B cell (primary cell): Measurements from ENCODE around the gene USP14. TPM values are rescaled to one million over a fixed set of nuclear protein-coding genes. Genes with fewer than 3 reads are reported as not detected.

Source experiments
- ATAC-seq: fragments of 200-7000 bp; cut with Tn5 transposase; one replicate; pipeline ENCODE4 v1.10.0; 2021; ENCODE audit warnings: low read depth, mild to moderate bottlenecking, moderate number of reproducible peaks, moderate library complexity
- CTCF ChIA-PET: fragments of 350-600 bp; sonication (Branson Sonifier 250); formaldehyde crosslinking; loops from one replicate; lab custom pipeline; 2021; ENCODE audit warnings: antibody characterized with exemption, inconsistent platforms; lab: Charles Lee
- POLR2A ChIA-PET: fragments of 350-600 bp; sonication (Branson Sonifier 250); formaldehyde crosslinking; loops from one replicate; lab custom pipeline; 2021; ENCODE audit warnings: antibody characterized with exemption; lab: Charles Lee
- DNase-seq: peaks from one replicate; pipeline ENCODE4 v3.0.0; 2013
- H2AFZ ChIP-seq: 2 replicates; pipeline ENCODE4 v1.6.1; 2012; ENCODE audit warnings: mild to moderate bottlenecking, low read depth, low read length; ENCODE audit not compliant: insufficient read depth, poor library complexity, severe bottlenecking
- H3K27ac ChIP-seq, 2 donors: 1 replicate in 1 of 2; 2 replicates in 1 of 2; pipeline ENCODE4 v1.5.1; 2012 to 2013; ENCODE audit warnings: low read length in 2 of 2, mild to moderate bottlenecking in 2 of 2, moderate library complexity in 1 of 2
- H3K27me3 ChIP-seq, 4 experiments: fragments of 200-600 bp in 1 of 4; sonication (generic) in 1 of 4; replicated peaks in 1 of 4; 1 replicate in 2 of 4; 2 replicates in 2 of 4; pipeline versions ENCODE4 v1.6.1 to v1.7.0; 2013 to 2016; ENCODE audit warnings: low read length in 3 of 4, mild to moderate bottlenecking in 2 of 4, mixed read lengths in 1 of 4, moderate library complexity in 1 of 4; ENCODE audit not compliant: insufficient read depth in 4 of 4, control insufficient read depth in 3 of 4; ENCODE audit errors: control extremely low read depth in 1 of 4
- H3K36me3 ChIP-seq, 2 experiments: replicated peaks in 1 of 2; 1 replicate in 1 of 2; 2 replicates in 1 of 2; pipeline versions ENCODE4 v1.6.1 to v1.7.1; 2013; ENCODE audit warnings: low read length in 1 of 2; ENCODE audit not compliant: insufficient read depth in 2 of 2, control insufficient read depth in 1 of 2; ENCODE audit errors: control extremely low read depth in 1 of 2, extremely low read depth in 1 of 2
- H3K4me1 ChIP-seq, 2 donors: fragments of 200-600 bp in 1 of 2; sonication (generic) in 1 of 2; 1 replicate in 1 of 2; 2 replicates in 1 of 2; pipeline versions ENCODE4 v1.5.1 to v1.6.1; 2013 to 2017; ENCODE audit warnings: low read length in 2 of 2; ENCODE audit not compliant: control insufficient read depth in 2 of 2, insufficient read depth in 2 of 2
- H3K4me2 ChIP-seq: replicated peaks from 2 replicates; pipeline ENCODE3; 2012; ENCODE audit warnings: mild to moderate bottlenecking, low read depth, low read length; ENCODE audit not compliant: poor library complexity, severe bottlenecking
- H3K4me3 ChIP-seq, 5 experiments: fragments of 200-600 bp in 1 of 5; sonication (generic) in 1 of 5; 1 replicate in 3 of 5; 2 replicates in 2 of 5; pipeline versions ENCODE4 v1.5.1 to v1.7.0; 2011 to 2016; ENCODE audit warnings: low read length in 4 of 5, mild to moderate bottlenecking in 4 of 5, low read depth in 2 of 5, control low read depth in 1 of 5, moderate library complexity in 1 of 5; ENCODE audit not compliant: insufficient read depth in 1 of 5; ENCODE audit errors: control extremely low read depth in 1 of 5, extremely low read depth in 1 of 5
- H3K79me2 ChIP-seq: fragments of 200-600 bp; sonication (generic); one replicate; pipeline ENCODE4 v1.6.0; 2016; ENCODE audit warnings: low read length; ENCODE audit not compliant: control insufficient read depth, insufficient read depth
- H3K9ac ChIP-seq: fragments of 200-600 bp; sonication (generic); 2 replicates; pipeline ENCODE4 v1.6.1; 2017; ENCODE audit warnings: mild to moderate bottlenecking, low read length, moderate library complexity
- H3K9me3 ChIP-seq, 3 donors: one replicate each; pipeline versions ENCODE4 v1.6.1 to v1.7.1; 2013; ENCODE audit warnings: low read length in 2 of 3; ENCODE audit not compliant: control insufficient read depth in 2 of 3, insufficient read depth in 1 of 3; ENCODE audit errors: control extremely low read depth in 1 of 3
- H4K20me1 ChIP-seq: 2 replicates; pipeline ENCODE4 v1.6.0; 2012; ENCODE audit warnings: mild to moderate bottlenecking, low read length; ENCODE audit not compliant: insufficient read depth, control insufficient read depth, poor library complexity, severe bottlenecking
- H3K27ac Mint-ChIP-seq: one replicate; pipeline ENCODE4 v1.8.0; 2021; ENCODE audit warnings: mixed read lengths
- H3K27me3 Mint-ChIP-seq: one replicate; pipeline ENCODE4 v1.8.0; 2021; ENCODE audit warnings: mixed read lengths
- H3K4me1 Mint-ChIP-seq: one replicate; pipeline ENCODE4 v1.8.0; 2021; ENCODE audit warnings: mixed read lengths
- H3K4me3 Mint-ChIP-seq: one replicate; pipeline ENCODE4 v1.8.0; 2021; ENCODE audit warnings: mixed read lengths
- H3K9me3 Mint-ChIP-seq: one replicate; pipeline ENCODE4 v1.8.0; 2022; ENCODE audit warnings: mixed read lengths; ENCODE audit not compliant: insufficient read depth
- CTCF ChIP-seq: fragments of 200-600 bp; IDR thresholded peaks from one replicate; pipeline ENCODE4 v1.8.0; 2022; ENCODE audit warnings: antibody characterized with exemption, mild to moderate bottlenecking
- EZH2 ChIP-seq: IDR thresholded peaks from 2 replicates; pipeline ENCODE4 v1.6.1; 2012; ENCODE audit warnings: borderline replicate concordance, low read depth, mild to moderate bottlenecking, moderate library complexity, low read length; ENCODE audit not compliant: insufficient read depth, poor library complexity, severe bottlenecking
- WGBS: methylation state at CpG from one replicate; pipeline ENCODE4 v1.1.5; 2013; ENCODE audit warnings: missing lambda C conversion rate; ENCODE audit not compliant: insufficient coverage; 5-methylcytosine and 5-hydroxymethylcytosine counted together
- intact Hi-C: fragments of 100-400 bp; cut with micrococcal nuclease; formaldehyde crosslinking; loops from one replicate; pipeline ENCODE4 v1.10.0; 2022
- polyA plus RNA-seq: library from polyadenylated mRNA; depleted of rRNA; stranded (reverse); fragments of >200 nt; gene quantifications from 2 replicates; pipeline ENCODE4 v1.2.3, GENCODE V29; 2012
- total RNA-seq, 2 donors: library from RNA; stranded (reverse); fragments of 120-200 nt in 1 of 2; gene quantifications; 1 replicate in 1 of 2; 2 replicates in 1 of 2; pipeline versions ENCODE4 v1.2.3 to v1.2.4, GENCODE V29; 2013 to 2022

USP14 gene
- total and polyA plus RNA-seq, 2 donors (not counting 1 experiment from before 2014, with no cell fraction given): 6.0 to 38.9 TPM

GRCh38 chr18:251572-251971 is 93.2 kb downstream of the USP14 start:
- no peak overlapping the region for H3K27ac ChIP-seq
- H3K9ac ChIP-seq: no peak overlapping the region
- Mint-ChIP-seq H3K4me1 (no peaks in the 10 kb centered on the region), H3K27ac (no peak overlapping the region), H3K4me3 (no peak overlapping the region), H3K9me3 (no peaks in the 10 kb centered on the region), H3K27me3 (no peaks in the 10 kb centered on the region)
- no peak overlapping the region for H3K4me3 ChIP-seq
- no peak overlapping the region for H2AFZ ChIP-seq
- H4K20me1 ChIP-seq: no peaks in the 10 kb centered on the region
- H3K9me3 ChIP-seq: no peaks in the 10 kb centered on the region
- H3K36me3 ChIP-seq: peaks cover 15 to 89% of the 10 kb centered on the region in 2 experiments
- no peaks in the 10 kb centered on the region for H3K27me3 ChIP-seq
- H3K4me1 ChIP-seq: no peaks in the 10 kb centered on the region
- no peak for ATAC-seq
- ChIA-PET CTCF (no interaction called here), POLR2A (no interaction called here)
- H3K4me2 ChIP-seq: no peak overlapping the region
- DNase-seq: no peak
- 100% methylated on average over 2 of the region's 5 CpGs for WGBS
- intact Hi-C loops: no loop called here
- TF ChIP-seq EZH2 (no peak), CTCF (no peak)
- H3K79me2 ChIP-seq: no peaks in the 10 kb centered on the region

GRCh38 chr18:253121-253520 is 94.8 kb downstream of the USP14 start:
- POLR2A ChIA-PET: no interaction called here

More at GRCh38 chr18:253121-253520, 94.8 kb downstream of the USP14 start:
- Mint-ChIP-seq H3K27me3 (no peaks in the 10 kb centered on the region), H3K4me1 (no peaks in the 10 kb centered on the region), H3K9me3 (no peaks in the 10 kb centered on the region), H3K27ac (no peak overlapping the region), H3K4me3 (no peak overlapping the region)
- Histone ChIP-seq H4K20me1 (no peaks in the 10 kb centered on the region), H3K36me3 (peaks cover 15 to 91% of the 10 kb centered on the region in 2 experiments), H3K4me1 (no peaks in the 10 kb centered on the region), H2AFZ (no peak overlapping the region), H3K4me2 (no peak overlapping the region), H3K9me3 (no peaks in the 10 kb centered on the region), H3K9ac (no peak overlapping the region), H3K27ac (no peak overlapping the region), H3K79me2 (no peaks in the 10 kb centered on the region), H3K4me3 (no peak overlapping the region), H3K27me3 (no peaks in the 10 kb centered on the region)
- WGBS: no CpG with 5 or more reads among the region's 1 CpG
- CTCF ChIA-PET: no interaction called here
- ATAC-seq: no peak
- no peak for TF ChIP-seq CTCF
- TF ChIP-seq EZH2: no peak
- DNase-seq: no peak
- intact Hi-C loops: no loop called here
